GM19240 (cell line): ENCODE data around the gene NOL8.

Source experiments
- DNase-seq: peaks from one replicate; pipeline ENCODE4 v3.0.0; 2011; ENCODE audit warnings: low spot score; ENCODE audit not compliant: insufficient read length

NOL8 gene

DNA sequence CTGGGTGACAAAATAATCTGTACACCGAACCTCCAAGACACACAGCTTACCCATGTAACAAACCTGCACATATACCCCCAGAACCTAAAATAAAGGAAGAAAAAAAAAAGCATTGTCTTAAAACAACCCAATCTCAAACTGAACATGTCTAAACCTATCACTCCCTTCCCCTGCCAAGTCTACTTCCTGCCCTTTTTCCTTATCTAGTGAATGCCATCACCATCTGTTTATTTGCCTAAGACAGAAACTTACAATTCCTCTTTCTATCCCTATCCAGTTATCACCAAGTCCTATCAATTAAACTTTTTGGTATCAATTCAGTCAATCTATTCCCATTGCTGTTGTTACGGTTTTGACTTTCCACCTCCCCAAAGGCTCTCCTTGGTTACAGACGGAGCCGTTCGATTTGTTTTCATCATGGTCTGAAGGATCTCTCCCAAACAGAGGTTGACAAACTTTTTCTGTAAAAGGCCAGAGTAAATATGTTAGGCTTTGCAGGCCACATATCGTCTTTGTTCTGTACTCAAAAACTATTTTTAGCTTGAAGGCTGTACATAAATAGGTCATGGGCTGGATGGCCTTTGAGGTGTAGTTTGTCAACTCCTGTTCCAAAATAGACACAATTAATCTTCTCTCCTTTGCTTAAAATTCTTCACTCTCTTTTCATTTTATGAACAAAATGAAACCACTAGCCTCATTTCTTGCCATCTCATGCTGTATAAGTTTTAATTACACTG is 12.1 kb downstream of the NOL8 start:
- no peak for DNase-seq

DNA sequence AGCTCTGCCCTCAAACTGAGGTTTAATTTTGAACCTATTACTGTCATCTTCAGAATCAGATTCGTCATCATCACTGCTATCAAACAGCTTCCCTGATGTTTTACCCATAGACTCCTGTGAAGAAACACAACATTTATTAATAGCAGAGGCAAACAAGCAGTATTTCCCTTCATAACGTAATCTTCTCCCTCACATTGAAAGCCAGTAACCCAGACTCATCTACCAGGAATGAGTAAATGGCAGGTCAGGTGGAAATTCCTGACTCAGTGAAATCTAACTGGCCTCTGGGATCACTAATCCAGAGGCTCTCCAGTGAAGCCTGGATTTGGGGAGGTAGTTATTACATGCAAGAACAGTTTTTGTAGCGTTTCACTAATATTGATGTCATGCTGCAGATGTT is 14.6 kb downstream of the NOL8 start:
- DNase-seq: no peak

DNA sequence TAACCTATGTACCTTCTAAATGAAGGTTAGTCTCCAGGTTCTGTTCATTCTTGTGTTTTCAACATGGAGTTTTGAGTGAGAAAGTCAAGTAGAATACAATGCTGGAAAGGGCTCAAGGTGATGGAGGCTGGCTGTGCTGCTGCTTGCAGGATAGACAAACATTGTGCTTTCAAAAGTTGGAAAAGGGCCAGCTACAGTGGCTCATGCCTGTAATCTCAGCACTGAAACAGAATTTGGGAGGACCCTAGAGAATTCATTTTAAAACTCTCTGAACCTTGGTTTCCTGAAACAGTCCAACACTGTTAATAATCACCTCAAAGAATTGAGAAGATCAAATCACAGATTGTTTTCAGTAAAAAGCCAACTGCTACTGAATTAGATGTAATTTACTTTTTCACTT is 16.3 kb downstream of the NOL8 start:
- no peak for DNase-seq

DNA sequence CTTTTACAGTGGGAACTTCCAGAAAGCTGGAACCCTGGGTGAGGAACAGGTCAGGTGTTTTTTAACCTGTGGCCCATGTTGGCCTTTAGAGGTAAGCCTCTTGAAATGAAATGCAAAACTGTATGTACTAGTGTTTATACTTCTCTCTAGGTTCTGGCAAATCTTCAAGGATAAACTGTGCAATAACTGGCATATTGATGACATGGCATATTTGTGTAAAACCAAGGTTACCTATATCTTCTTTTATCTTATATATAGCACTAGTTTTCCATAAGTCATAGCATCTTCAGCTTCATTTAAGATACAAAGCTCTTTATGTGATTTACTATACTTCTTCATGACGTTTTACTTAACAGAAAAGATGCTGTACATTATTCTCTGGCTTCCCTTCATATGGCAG is 24.2 kb downstream of the NOL8 start:
- DNase-seq: no peak

DNA sequence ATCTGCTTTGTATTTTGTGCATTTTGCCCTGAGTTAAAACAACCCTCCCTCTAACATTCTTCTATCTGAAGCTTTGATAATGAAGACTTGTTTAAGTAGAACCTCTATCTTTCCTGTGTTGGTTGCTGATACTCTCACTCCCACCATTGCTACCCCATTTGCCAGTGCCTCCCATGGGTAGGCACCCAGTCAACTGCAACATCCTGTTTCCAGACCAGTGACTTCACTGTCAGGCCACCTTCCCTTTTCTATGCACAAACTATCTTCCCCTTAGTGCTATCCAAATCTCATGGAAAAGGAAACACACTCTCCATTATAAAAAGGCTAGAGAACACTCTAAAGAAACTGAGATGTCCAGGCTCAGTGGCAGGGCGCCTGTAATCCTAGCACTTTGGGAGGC is 26.0 kb downstream of the NOL8 start:
- no peak for DNase-seq

DNA sequence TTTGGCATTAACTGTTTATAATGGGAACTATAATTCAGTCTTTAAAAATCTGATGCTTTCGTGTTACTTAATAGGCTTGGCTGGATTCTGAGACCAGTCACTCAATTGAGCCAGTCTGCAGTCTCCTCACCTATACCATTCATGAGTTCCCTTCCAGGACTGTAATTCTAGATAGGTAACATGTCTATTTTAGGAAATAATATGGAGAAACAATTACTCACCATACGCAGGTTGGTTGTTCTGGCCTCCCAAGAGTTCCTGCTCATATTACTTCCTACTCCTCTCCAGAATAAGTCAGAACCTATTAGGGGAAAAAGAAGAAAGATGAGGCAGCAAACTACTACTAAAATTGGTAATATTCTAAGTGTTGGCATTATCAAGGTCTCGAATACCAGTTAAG is 27.1 kb downstream of the NOL8 start:
- DNase-seq: no peak

DNA sequence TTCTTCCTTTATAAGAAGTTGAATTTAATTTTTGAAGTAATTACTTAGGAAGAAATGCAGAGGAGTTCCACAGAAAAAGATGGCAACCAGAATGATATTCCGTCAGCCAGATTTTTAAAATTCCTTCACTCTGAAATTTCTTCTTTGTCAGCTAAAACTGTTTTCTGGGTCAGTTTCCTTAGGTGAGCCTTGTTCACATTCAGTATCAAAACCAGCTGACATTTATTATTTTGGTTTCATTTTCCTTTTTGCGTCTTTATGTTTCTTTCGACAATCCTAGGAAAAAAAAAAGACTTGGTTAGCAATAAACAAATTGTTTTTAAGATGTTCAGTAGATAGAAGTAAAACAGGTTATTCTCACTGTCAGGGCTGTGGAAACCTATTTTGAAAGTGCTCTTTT is 27.5 kb downstream of the NOL8 start:
- no peak for DNase-seq

DNA sequence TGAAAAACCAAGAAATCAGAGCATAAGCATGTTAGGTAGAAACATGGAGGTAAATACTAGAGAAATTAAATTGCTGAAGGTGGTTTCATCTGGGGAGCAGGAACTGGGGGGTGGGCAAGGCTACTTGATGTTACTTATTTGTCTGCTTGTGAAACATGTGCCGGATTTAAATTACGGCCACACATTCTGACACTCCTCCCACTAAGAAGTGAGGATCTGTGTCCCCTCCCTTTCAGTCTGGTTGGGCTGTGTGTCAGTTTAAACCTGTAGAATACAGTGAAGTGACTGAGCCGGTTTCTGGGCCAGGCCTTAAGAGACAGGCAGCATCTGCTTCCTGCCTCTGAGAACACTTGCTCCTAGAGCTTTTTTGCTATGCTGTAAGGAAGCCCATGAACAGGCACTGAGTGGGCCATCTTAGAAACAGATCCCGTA is 29.3 kb downstream of the NOL8 start:
- DNase-seq: no peak

DNA sequence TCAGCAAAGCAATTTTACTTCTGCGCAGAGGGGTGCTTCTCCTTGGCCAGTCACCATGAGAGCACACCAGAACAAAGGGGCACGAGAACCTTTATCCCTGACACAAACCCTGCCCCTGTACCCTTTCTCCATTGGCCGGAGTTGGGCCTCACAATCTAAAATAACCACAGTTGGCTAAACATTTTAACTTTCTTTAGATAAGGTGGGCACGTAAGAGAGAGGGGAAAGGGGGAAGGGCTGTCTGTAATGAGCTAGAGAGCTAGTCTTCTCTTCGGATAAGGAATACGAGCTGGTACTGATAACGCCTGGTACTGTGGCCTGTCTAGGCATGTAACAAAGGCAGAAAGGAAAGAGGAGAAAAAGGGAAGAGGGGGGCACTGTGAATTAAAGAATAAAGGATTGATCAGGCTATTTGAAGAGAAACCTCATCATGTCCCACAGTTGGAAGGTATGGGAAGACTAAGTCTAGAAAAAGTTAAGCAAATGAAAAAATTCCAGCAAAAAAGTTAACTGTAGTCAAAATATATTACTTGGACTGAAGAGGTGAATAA is 29.8 kb downstream of the NOL8 start:
- DNase-seq: no peak

DNA sequence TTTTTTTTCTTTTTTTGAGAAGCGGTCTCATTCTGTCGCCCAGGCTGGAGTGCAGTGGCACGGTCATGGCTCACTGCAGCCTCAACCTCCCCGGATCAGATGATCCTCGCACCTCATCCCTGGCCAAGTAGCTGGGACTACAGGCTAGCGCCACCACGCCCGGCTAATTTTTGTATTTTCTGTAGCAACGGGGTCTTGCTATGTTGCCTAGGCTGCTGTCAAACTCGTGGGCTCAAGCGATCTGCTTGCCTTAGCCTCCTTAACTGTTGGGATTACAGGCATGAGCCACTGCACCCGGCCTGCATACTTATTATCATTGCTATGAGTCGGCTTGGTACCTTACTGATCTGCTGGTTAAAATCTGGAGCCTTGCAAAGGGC is 30.9 kb downstream of the NOL8 start:
- DNase-seq: no peak

DNA sequence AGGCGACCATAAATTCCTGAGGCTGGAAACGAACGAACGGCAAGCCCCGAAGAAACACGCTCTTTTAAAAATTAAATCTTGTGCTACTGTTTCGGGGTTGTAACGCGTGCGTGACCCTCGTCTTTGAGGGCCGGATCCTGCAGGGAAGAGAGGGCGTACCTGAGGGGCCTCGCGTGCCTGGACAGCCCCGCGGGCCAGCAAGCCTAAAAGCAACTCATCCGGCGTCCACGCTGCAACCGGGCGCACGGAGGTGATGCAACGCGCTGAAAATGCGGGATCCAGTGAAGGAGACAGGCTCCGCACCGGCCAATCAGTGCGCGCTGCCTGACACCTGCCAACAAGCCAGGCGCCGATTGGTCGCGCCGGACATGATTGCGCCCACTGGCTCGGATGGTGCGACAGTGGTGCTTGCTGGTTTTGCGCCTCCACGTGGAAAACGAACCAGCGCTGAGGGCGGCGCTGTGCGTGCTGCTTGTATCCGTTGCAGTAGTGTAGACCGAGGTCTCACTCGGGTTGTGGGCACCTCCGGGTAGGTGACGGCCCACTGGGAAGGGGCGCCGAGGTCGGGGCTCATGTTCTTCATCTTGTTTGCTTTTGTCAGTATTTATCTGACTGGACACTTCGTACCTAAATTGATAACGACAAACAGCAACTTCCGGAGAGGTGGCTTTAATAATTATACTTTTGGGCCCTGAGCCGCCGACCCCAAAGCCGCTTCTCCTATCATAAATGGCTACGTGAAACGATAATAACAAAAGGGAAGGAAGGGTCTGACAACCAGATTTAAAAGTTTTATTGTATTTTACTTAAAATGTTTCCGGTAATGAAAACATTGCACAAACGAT is 31.5 kb downstream of the NOL8 start, which contains the start of gene IARS1:
Gene IARS1 (minus strand): TSS at position 246 of the 845 bp plus-strand sequence. CDS start 4,278 bp downstream, outside the sequence.
- peak; percentile 72 for DNase-seq

DNA sequence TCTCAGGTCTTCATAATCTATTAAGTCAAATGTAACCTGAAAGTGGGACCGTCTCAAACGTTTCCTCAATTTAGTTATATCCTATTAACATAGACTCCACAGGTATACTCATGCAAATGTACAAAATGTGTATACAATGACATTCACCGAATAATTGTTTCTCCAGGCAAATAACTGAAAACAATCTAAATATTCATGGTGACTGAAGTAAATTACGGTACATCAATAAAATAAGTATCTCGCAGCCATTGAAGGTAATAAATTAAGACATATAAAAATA is 32.1 kb downstream of the NOL8 start:
- no peak for DNase-seq

DNA sequence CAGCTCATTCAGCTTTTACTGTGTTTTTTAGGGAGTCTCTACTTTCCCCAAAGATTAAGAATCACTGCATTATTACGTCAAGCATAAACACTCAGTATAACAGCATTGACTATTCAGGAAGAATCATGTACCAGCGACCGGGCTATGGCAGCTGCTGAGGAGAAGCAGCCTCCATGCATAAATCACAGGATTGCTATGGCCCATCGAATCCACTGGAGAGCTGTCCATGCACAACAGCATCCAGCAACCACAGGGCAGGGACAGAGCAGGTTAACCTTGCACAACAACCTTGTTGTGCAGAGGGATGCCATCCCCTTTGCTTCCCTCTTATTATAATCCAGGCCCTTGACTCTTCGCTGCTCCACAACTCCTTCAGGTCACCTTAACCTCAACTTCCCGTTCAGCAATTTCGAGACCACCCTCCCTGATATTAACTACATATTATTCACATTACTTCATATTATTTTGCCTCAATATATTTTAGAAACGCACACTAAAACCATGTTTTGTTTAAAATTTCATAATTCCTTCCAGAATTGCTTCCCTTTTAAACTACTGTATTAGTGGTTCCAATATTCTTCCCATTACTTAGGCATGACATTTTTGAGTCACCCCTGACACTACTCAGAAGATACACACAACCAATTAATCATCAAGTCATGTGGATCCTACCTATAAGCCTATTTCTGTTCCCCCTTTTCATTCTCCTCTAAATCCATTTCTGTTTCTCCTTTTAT is 32.6 kb downstream of the NOL8 start:
- no peak for DNase-seq

DNA sequence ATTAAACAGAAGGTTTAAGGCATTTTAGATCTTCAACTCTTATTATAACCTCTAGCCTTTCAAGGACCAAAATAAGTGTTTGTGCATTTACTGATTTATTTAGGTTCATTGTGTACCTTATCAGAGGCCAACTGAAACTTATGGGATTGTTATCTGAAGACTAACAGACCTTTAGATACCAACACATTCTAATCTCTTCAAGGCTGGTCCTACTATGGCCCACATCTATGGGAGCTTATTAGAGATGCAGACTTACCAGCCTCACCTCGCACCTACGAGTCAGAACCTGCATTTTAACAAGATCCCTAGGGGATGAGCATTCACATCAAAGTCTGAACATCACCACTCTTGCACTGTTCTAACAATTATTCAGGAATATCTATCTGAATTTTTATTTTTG is 33.6 kb downstream of the NOL8 start:
- no peak for DNase-seq

DNA sequence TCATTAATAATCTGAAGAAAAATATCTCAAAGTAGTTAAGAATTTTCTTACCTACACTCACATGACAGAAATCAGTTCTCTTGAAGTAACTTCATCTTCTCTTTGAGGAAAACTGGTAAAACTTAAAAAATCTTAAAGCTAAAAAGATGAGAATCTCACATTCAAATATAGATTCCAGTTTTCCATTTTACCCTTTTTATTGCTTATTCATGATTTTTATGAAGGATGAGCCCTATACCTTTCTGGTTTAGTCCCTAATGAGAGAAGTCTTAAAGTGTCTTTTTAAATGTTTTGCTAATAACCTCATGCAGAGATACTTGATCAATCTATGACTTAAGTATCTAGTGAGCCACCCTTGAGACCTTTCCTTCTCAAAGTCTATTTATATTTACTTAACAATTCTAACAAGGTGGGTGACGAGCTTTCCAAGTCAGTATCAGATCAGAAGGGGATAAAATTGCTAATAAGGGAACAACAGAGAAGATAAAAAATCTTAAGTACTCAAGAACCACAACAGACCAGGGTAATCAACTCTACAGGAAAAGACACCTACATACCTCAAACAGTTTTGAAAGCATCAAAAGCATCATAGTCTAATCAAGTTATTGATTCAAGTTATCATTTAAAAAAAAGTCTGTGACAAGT is 34.2 kb downstream of the NOL8 start:
- no peak for DNase-seq

DNA sequence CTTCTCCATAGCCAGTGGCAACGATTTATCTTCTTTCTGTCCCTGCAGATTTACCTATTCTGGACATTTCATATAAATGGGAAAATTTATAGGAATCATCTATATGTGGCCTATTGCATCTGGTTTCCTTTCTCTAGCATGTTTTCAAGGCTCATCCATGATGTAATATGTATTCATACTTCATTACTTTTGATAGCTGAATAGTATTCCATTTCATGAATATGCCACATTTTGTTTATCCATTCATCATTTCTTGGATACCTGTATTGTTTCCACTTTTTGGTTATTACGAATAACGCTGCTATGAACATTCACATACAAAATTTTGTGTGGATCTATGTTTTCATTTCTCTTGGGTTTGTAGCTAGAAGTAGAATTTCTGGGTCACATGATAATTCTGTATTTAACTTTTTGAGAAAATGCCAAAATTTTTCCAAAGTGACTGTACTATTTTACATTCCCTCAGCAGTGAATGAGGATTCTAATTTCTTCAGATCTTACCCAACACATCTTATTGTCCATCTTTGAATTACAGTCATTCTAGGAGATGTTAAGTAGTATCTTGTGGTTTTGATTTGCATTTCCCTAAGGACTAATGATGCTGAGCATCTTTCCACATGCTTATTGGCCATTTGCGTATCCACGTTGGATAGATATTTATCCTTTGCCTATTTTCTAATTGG is 35.3 kb downstream of the NOL8 start:
- no peak for DNase-seq

DNA sequence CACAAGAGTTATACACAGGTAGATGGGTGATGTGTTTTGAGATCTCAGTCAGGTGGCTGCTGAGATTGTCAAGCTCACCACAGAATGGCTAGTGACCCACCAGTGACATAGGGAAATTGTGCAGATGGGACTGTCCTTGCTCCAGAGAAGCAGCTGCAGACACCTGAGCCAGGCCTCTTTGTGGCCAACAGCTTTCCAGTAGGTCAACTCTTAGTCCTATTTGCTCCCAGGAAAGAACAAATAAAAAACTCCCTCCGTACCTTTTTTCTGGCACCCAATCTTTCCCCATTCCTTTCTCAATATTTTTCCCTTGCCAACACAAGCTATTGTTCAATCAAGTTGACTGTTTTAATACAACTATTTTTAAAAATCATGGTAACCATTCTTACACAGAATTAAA is 45.8 kb downstream of the NOL8 start:
- no peak for DNase-seq

DNA sequence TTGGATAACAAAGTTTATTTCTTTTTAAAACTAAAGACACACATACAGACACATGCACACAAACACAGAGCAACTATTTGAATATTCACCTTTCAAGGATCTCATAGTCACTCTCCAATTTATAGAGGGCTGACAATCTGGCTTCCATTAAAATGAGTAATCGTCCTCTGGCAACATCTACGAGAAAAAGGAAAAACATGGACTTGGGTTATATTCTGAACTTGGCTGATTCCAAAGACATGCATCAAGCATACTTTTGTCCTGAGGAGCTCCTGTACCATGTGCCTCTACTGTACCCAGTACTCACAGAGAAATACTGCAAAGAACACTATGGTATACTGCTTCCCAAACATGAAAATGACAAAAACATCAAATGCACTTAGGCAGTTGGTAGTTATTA is 47.0 kb downstream of the NOL8 start:
- no peak for DNase-seq

DNA sequence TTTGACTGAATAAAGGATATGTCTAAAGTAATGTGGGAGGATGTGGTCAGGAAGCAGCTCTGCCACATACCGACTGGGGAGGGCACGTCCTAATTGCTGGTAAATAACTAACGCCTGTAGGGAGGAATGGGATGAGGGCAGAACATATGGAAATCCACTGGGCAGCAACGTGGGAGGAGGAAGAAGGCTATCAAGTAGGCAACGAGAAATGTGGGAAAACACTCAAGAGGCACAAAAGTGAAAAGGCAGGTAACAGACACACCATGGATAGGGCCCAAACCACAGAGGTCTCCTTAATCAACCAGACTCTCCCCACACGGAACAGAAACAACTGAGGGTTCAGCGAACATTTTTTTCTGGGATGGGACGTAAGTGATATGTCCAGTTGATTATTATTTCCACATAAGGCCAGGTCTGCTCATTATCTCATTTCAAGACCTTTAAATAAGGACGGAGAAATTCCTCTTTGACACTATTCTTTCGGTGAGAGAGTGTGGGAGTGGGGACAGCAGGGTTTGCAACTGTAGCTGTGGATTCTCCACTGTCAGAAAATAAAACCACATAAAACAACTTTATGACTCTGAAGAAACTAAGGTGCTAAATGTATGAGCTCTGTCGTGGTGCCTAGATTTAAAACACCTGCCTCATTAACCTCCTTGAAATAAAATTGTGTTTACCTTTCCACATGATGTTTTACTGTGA is 48.7 kb downstream of the NOL8 start:
- no peak for DNase-seq

DNA sequence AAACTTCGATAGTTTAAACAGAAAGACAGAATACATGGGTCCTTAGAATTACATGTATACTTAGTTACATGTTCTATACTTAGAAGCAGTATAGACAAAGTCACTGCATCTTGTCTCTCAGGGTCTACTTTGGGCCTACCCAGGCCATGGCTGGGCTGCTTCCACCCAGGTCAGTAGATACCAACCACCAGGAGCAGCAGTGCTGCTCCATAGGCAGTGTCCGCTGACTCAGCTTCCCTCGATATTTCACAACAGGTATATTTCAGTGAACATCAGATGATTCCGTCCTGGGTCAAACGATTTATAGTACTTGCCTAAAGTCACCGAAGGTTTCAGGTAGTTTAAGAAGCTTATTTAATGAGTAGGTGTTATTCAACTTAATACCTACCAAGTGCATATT is 49.6 kb downstream of the NOL8 start:
- DNase-seq: no peak
